DMS53 treated with DMSO at 0.1 percent for 48 hours (cell line): ENCODE results near the gene ABCB6.
A peak's percentile ranks its signal among the peaks of the same experiment; 100 is the strongest.

Experiments
- DNase-seq: peaks from one replicate; lab custom pipeline; 2025; ENCODE audit not compliant: unreplicated experiment; lab: John Stamatoyannopoulos, UW

ABCB6 gene

DNA sequence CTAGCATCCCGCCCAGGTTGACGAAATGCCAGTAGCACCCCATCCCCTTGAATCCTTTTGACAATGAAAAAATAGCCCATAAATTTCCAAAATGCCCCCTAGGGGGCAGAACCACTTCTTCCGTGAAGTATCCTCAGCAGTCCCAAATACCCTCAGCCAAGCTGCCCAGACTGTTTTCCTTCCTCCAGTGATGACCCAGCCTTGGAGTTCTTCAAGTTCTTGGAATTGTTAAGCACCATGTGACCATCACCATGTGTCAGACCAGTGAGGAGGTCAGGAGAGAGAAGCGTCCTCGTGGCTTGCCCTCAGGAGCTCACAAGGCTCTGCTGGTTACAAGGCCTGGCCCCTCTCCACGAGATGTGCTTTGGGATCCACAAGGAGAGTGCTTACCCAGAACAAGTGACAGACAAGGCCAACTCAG lies 47.5 kb downstream of the ABCB6 start:
- DNase-seq, result peak; percentile 28

DNA sequence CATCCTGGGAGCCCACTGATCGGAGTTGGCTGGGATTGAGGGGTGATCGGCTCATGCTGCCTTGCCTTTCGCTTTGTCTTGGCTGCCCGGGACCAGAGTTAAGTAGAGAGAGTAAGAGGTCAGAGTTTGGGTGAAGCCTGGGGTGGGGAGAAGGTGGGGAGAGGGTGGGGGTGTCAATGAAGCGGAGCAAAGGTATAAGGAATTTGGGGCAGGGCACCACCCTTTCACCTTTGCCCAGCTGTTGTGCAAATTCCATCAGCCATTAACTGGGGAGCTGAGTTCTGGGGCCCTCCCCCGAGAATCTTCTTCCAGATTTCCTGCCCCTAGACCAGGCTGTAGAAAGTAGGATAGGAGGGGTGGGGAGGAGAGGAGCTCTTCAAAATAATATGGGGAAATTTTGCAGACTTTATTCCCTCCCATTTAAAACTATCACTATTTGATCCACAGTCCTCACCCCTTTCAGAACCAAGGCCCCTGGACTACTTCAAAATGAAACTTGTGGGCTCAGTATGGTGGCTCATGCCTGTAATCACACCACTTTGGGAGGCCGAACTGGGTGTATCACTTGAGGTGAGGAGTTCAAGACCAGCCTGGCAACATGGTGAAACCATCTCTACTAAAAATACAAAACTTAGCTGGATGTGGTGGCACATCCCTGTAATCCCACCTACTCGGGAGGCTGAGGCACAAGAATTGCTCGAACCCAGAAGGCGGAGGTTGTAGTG lies 48.7 kb downstream of the ABCB6 start, which contains the start of gene SLC23A3:
Gene SLC23A3 (minus strand): TSS at position 100 of the 725 bp plus-strand sequence. CDS start 45 bp downstream, at position 55.
- DNase-seq, result no peak

DNA sequence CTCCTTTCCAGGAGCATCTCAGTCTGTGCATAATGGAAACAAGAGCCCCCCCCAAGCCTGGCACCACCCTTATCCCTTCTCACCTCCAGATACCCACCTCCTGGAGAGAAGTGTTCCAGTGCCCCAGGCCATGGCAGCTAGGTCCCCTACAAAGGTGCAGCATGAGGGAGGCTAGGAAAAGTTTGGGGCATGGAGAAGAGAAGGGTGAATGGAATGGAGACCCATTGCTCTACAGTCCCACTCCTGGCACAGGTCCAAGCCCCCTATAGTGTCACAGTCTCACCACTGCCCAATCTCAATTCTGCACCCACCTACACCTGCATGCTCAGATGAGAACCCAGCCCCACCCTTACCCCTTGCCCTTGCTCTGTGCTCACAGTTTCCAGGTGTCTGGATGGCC lies 49.8 kb downstream of the ABCB6 start:
- no peak for DNase-seq

DNA sequence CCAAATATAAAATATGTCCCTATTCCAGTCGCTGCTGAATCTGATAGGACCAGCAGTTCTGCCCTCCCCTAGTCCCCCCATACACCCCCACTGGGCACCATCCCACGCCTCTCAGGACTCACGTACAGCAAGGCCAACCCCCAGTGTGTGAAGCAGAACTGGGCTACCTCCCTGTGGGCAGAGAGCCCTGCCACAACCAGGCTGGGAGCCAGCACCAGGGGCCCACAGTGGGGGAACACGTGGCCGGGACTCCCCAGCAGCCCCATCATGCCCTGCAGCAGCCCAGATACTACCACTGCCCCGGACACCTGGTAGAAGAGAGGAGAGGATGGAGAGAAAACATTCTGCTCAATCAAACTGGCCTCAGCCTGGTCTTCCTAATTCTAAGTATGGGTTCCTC lies 50.2 kb downstream of the ABCB6 start:
- DNase-seq, result no peak

DNA sequence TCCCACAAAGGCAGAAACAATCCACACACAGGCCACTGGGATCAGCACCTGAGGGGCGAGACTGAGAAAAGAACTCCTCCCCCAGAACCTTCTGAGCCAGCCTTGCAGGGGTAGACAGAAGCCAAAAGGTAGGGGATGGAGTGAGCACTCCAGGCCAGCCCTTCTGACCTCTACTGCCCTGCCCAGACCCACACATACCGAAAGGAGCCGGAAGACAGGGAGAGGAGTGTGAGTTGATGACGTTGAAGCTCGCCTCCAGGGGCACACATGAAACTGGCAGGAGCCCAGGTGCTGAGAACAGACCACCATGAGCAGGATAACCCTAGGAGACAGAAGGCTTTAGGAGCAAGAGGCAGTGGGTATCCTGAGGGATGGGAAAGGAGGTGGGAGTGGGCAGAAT lies 50.8 kb downstream of the ABCB6 start:
- no peak for DNase-seq

DNA sequence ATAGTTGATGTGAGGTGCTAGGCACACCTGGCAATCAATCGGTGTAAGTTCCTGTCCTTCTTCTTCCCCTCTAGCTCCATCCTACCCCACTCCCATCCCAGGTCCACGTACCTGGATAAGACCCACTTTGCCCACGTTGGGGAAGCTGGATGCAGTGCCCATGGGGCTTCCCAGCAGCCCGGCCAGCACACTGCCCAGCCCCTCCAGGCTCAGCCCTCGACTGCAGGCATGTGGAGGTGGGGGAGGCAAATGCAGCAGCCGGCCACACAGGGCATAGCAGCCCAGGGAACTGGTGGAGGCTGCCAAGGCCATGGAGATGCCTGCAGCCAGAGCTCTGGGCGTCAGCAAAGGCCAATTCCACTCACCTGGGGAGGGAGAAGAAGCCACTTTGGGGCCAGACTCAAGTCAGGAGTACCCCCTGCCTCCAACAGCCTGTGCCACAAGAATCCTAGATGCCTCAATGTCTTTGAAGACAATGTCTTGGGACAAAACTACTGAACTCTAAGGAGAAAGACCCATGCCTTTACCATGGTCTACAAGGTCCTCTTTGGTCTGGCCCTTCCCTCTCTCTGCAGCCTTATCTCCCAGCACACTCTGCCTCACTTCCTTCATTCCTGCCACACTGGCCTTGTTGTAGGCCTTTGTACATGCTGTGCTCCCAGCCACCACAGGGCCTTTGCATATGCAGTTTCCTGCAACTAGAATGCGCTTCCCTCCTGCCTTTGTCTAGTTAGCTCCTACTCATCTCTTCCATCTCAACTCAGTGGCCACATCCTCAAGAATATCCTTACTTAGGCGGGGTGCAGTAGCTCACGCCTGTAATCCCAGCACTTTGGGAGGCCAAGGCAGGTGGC lies 53.5 kb downstream of the ABCB6 start:
- no peak for DNase-seq

DNA sequence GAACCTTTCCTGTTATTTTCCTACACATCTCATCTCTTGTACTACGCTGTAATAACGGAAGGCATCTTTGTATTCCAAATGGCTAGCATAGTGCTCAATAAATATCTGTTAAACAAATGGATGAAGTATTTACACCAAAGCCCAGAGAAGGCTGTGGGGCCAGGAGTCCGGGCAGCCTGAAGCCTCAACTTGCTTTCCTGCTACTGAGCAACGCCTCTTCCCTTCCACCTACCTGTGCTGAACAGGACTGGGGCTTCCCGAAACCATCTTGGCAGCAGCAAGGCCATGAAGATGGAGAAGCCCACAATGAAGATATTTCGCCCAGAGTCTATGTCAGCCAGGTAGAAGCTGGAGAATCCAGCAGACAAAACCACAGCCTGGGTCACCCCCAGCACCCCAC lies 55.6 kb downstream of the ABCB6 start:
- DNase-seq, result no peak

DNA sequence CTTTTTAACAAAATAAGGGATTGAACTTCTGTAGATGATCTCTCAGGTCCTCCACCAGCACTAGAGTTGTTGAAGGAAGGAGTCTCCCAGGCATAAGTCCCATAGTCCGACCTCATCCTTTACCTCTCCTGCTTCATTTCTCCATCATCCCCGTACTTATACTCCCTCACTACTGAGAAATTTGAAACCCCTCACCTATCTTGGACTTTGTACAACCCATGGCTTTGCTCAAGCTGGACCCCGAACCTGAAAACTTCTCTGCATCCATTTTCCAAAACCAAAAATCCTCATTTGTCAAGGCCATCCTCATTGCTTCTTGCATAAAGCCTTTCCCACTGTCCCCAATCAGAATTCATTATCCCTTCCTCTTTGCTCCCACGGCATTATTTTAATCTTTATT lies 57.7 kb downstream of the ABCB6 start:
- DNase-seq, result no peak

DNA sequence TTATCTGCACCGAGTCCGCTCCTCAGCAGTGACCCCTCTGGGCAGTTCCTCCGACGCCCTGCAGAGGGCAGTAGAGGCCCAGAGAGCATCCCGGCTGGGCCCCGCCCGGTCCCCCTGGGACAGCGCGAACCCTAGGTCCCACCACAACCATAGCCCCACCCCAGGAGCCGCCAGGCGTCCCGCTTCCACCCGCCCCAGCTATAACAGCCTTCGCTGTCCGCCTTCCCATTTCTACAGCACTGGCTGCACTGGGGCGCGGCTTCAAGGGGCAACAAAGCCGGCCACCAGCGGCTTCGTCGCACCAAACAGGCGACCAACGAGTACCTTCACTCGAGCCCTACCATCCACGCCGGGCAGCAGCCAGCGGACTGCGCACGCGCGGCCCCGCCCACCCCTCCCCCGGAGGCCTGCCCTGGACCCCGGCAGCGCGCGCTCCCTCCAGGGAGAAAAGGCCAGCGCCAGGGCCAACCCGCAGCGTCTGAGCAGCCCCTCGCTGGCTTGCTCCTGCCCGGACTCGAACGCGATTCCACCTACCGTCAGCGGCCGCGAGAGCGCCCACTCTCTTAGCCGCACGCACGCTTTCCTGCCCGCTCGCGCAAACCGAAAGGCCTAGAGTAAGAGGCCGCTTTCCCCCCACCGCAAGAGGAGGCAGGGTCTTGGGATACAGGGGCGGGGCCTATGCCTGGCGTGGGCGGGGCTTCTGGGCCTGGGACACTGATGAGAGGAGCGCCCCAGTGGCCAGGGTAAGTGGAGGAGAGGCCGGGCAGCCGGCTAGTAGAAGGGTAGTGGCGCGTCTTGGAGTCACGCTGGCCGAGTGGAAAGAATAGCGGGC lies 58.4 kb downstream of the ABCB6 start, which contains the start of gene NHEJ1:
Gene NHEJ1 (minus strand): TSS at position 630 of the 832 bp plus-strand sequence. CDS start 2,453 bp downstream, outside the sequence.
- peak; percentile 65 for DNase-seq
